Measurements from ENCODE around the gene PMFBP1. TPM values are rescaled to one million over a fixed set of nuclear protein-coding genes. Genes with fewer than 3 reads are reported as not detected.

Gene PMFBP1
- total and polyA plus RNA-seq, 2 experiments from 2014 or later = 2.6 to 3.3 TPM

DNA sequence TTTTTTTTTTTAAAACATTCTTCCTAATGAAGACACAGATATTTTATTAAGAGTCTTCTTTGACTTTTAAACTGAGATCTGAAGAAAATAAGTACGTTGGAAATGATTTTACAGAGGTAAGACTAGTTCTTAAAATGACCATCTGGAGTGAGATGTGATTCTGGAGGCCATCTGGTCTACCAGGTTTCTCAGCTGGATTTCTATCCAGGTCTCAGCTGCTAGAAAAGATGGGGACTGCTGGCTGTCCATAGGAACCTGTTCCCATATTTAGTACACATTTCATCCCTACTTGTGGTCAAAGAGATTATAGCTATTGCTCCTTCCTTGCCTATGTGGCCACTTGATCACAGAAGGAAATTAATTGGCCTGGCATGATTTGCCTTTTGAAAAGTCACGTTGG lies 12.2 kb downstream of the PMFBP1 start (continued):
- TF ChIP-seq NANOG (IDR thresholded peaks at IDR 0.05; ENCODE audit: borderline replicate concordance) (no peak), JUNB (IDR thresholded peaks at IDR 0.05; ENCODE audit: unreplicated experiment) (no peak), POLR2AphosphoS5 (IDR thresholded peaks at IDR 0.05; ENCODE audit: low read depth) (no peak), CREB1 (CRISPR knock-in tag; IDR thresholded peaks at IDR 0.05; ENCODE audit: low read depth) (no peak)
- TF ChIP-seq, protein P1, sequence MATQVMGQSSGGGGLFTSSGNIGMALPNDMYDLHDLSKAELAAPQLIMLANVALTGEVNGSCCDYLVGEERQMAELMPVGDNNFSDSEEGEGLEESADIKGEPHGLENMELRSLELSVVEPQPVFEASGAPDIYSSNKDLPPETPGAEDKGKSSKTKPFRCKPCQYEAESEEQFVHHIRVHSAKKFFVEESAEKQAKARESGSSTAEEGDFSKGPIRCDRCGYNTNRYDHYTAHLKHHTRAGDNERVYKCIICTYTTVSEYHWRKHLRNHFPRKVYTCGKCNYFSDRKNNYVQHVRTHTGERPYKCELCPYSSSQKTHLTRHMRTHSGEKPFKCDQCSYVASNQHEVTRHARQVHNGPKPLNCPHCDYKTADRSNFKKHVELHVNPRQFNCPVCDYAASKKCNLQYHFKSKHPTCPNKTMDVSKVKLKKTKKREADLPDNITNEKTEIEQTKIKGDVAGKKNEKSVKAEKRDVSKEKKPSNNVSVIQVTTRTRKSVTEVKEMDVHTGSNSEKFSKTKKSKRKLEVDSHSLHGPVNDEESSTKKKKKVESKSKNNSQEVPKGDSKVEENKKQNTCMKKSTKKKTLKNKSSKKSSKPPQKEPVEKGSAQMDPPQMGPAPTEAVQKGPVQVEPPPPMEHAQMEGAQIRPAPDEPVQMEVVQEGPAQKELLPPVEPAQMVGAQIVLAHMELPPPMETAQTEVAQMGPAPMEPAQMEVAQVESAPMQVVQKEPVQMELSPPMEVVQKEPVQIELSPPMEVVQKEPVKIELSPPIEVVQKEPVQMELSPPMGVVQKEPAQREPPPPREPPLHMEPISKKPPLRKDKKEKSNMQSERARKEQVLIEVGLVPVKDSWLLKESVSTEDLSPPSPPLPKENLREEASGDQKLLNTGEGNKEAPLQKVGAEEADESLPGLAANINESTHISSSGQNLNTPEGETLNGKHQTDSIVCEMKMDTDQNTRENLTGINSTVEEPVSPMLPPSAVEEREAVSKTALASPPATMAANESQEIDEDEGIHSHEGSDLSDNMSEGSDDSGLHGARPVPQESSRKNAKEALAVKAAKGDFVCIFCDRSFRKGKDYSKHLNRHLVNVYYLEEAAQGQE (IDR thresholded peaks at IDR 0.05; ENCODE audit: unreplicated experiment) = no peak

DNA sequence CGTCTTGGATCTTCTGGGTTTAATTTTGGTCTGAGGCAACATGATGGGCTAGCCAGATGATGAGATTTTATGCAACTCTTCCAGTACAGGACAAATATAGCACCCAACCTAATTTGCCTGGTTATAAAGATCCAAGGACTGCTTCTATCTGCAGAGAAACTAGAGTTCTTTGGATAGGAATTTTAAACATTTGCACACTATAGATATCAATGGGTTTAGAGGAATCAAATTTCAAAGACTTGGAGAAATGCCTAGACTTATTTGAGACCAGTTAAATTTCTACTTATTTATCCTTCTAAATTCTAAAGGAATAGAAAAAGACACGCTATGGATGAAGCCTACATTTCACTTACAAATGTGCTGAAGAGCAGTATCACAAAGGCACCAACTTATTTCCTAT lies 12.6 kb downstream of the PMFBP1 start:
- no peak overlapping the region for H3K27ac Mint-ChIP-seq

More for the DNA sequence above, 12.6 kb downstream of the PMFBP1 start:
- peaks cover 4% of the 10 kb centered on the region; the same call in 2 of the 3 replicates for H3K36me3 Mint-ChIP-seq (ENCODE audit: low read depth)
- peaks cover 14% of the 10 kb centered on the region for H3K4me1 Mint-ChIP-seq
- peaks cover 3% of the 10 kb centered on the region; the same call in 2 of the 3 replicates for H3K9me3 Mint-ChIP-seq
- Histone ChIP-seq H3K4me1 (ENCODE audit: insufficient read depth) (peaks cover 17% of the 10 kb centered on the region), H3K27me3 (ENCODE audit: insufficient read depth) (no peaks in the 10 kb centered on the region), H4K20me1 (replicated peaks; ENCODE audit: insufficient read depth) (no peaks in the 10 kb centered on the region), H3F3A (replicated peaks; ENCODE audit: low read depth) (no peaks in the 10 kb centered on the region), H3K27ac (ENCODE audit: low read depth) (no peak overlapping the region), H2AFZ (no peak overlapping the region), H3K4me2 (no peak overlapping the region), H3K9me2 (ENCODE audit: insufficient read depth) (peaks cover 4% of the 10 kb centered on the region; the same call in 1 of the 2 replicates), H3K4me3 (no peak overlapping the region), H3K79me2 (replicated peaks; ENCODE audit: insufficient read depth) (no peaks in the 10 kb centered on the region), H3K36me3 (ENCODE audit: insufficient read depth) (no peaks in the 10 kb centered on the region)
- no peak for TF ChIP-seq CREB1 (CRISPR knock-in tag; IDR thresholded peaks at IDR 0.05; ENCODE audit: low read depth)
- no peak for TF ChIP-seq EZH2 (IDR thresholded peaks at IDR 0.05; ENCODE audit: low read depth, unreplicated experiment)
- TF ChIP-seq, protein P1 (IDR thresholded peaks at IDR 0.05; ENCODE audit: unreplicated experiment) = no peak
- TF ChIP-seq NANOG (IDR thresholded peaks at IDR 0.05; ENCODE audit: borderline replicate concordance) = no peak
- no peak for TF ChIP-seq ZNF114 (CRISPR knock-in tag; IDR thresholded peaks at IDR 0.05)
- H3K27me3 Mint-ChIP-seq (ENCODE audit: insufficient read depth, low read depth, poor library complexity) = no peaks in the 10 kb centered on the region
- no peak overlapping the region for H3K4me3 Mint-ChIP-seq
- ATAC-seq (no peak), DNase-seq (ENCODE audit: low spot score) (no peak)
